ENCODE measurements around the gene CACNA2D4. TPM values are rescaled to one million over a fixed set of nuclear protein-coding genes. Genes with fewer than 3 reads are reported as not detected.

Gene CACNA2D4
- total and polyA plus RNA-seq, 2 of the 13 experiments (the other 11 are each of a cell fraction or from before 2014, with no cell fraction given): 14.2 to 136 TPM

GRCh38 chr12:1804545-1805332 lies 113.7 kb downstream of the CACNA2D4 start (continued):
- TF ChIP-seq NFATC3 (CRISPR knock-in tag; IDR thresholded peaks at IDR 0.05): no peak
- TF ChIP-seq JUND (CRISPR knock-in tag; IDR thresholded peaks at IDR 0.05): no peak
- TF ChIP-seq ZNF776 (CRISPR knock-in tag; IDR thresholded peaks at IDR 0.05): no peak
- TF ChIP-seq ZNF710 (CRISPR knock-in tag; IDR thresholded peaks at IDR 0.05; ENCODE audit: borderline replicate concordance): no peak
- TF ChIP-seq PRMT3 (CRISPR knock-in tag; IDR thresholded peaks at IDR 0.05; ENCODE audit: borderline replicate concordance, low read depth): no peak
- TF ChIP-seq ZNF232 (CRISPR knock-in tag; IDR thresholded peaks at IDR 0.05; ENCODE audit: borderline replicate concordance): no peak
- no peak for TF ChIP-seq TOPORS (CRISPR knock-in tag; IDR thresholded peaks at IDR 0.05)
- peak; percentile 85 for TF ChIP-seq HCFC1 (IDR thresholded peaks at IDR 0.05; ENCODE audit: low read depth, low read length)
- TF ChIP-seq POLR2G (IDR thresholded peaks at IDR 0.05; ENCODE audit: low read depth, low read length): peak; percentile 56; the same call in 1 of the 2 replicates
- no peak for TF ChIP-seq MXI1 (IDR thresholded peaks at IDR 0.05; ENCODE audit: borderline replicate concordance, low read depth, low read length)
- peak; percentile 64 for TF ChIP-seq SUZ12 (IDR thresholded peaks at IDR 0.05; ENCODE audit: low read depth, low read length)
- 0 out of 2 replicates have a peak, but pooled peaks have one; percentile 21 for TF ChIP-seq PRDM10 (CRISPR knock-in tag; IDR thresholded peaks at IDR 0.05; ENCODE audit: low read depth)
- peak; percentile 58 for TF ChIP-seq MAX (IDR thresholded peaks at IDR 0.05)
- no peak for TF ChIP-seq NBN (conservative IDR thresholded peaks at IDR 0.05)
- TF ChIP-seq PHF5A (CRISPR knock-in tag; IDR thresholded peaks at IDR 0.05; ENCODE audit: low read depth, unreplicated experiment): no peak
- peak; percentile 51; the same call in 1 of the 2 replicates for TF ChIP-seq ZBTB4 (CRISPR knock-in tag; IDR thresholded peaks at IDR 0.05; ENCODE audit: borderline replicate concordance)
- TF ChIP-seq HBP1 (CRISPR knock-in tag; IDR thresholded peaks at IDR 0.05; ENCODE audit: low read depth): no peak
